ENCODE data around the gene BCR. TPM values are rescaled to one million over a fixed set of nuclear protein-coding genes. Genes with fewer than 3 reads are reported as not detected.

Gene BCR
- total and polyA plus RNA-seq, 9 donors = 7.1 to 44.6 (median 35.6) TPM

- H3K27me3 ChIP-seq = no peaks in the 10 kb centered on the region
- no peaks in the 10 kb centered on the region for H3K9me3 ChIP-seq
- no peak overlapping the region for H3K27ac ChIP-seq
- H3K4me3 ChIP-seq = no peak overlapping the region
- 42 to 52% (median 45%) methylated on average over 16 of the region's 16 CpGs for whole genome bisulfite sequencing, 3 donors
- no peaks in the 10 kb centered on the region for H3K36me3 ChIP-seq
- no peak for TF ChIP-seq EP300 (IDR thresholded peaks at IDR 0.05)
- TF ChIP-seq, protein P1, sequence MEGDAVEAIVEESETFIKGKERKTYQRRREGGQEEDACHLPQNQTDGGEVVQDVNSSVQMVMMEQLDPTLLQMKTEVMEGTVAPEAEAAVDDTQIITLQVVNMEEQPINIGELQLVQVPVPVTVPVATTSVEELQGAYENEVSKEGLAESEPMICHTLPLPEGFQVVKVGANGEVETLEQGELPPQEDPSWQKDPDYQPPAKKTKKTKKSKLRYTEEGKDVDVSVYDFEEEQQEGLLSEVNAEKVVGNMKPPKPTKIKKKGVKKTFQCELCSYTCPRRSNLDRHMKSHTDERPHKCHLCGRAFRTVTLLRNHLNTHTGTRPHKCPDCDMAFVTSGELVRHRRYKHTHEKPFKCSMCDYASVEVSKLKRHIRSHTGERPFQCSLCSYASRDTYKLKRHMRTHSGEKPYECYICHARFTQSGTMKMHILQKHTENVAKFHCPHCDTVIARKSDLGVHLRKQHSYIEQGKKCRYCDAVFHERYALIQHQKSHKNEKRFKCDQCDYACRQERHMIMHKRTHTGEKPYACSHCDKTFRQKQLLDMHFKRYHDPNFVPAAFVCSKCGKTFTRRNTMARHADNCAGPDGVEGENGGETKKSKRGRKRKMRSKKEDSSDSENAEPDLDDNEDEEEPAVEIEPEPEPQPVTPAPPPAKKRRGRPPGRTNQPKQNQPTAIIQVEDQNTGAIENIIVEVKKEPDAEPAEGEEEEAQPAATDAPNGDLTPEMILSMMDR (IDR thresholded peaks at IDR 0.05) = no peak
- no peak for TF ChIP-seq POLR2A (IDR thresholded peaks at IDR 0.05)
- intact Hi-C loops (cut with DNase I) = loop anchor here in 3 of 4 donors (1.0 to 10.0 kb wide), 3 partner anchors 102 to 327 kb away; partner anchors contain the start of gene BCR (in 1 of the 3)
- H3K4me1 ChIP-seq (ENCODE audit: insufficient read depth) = peaks cover 1% of the 10 kb centered on the region
- peak in 3 of 5 donors; percentile 51 to 67 (median 53) for DNase-seq
Measured at GRCh38 chr22:23282089-23282501, 101.8 kb downstream of the BCR start.

- Histone ChIP-seq H3K4me3 (no peak overlapping the region), H3K9me3 (no peaks in the 10 kb centered on the region), H3K4me1 (ENCODE audit: insufficient read depth) (peaks cover 1% of the 10 kb centered on the region), H3K27me3 (no peaks in the 10 kb centered on the region), H3K27ac (no peak overlapping the region), H3K36me3 (no peaks in the 10 kb centered on the region)
- 86 to 95% (median 91%) methylated on average over 9 to 10 of the region's 10 CpGs for WGBS, 3 donors
- TF ChIP-seq POLR2A (IDR thresholded peaks at IDR 0.05) (no peak), EP300 (IDR thresholded peaks at IDR 0.05) (no peak)
- TF ChIP-seq, protein P1 (IDR thresholded peaks at IDR 0.05) = no peak
- DNase-seq = no peak
- intact Hi-C loops (cut with DNase I) = loop anchor here in 3 of 4 donors (1.0 to 10.0 kb wide), 3 partner anchors 102 to 328 kb away; partner anchors contain the start of gene BCR (in 1 of the 3)
Measured at GRCh38 chr22:23282516-23282915, 102.2 kb downstream of the BCR start.

DNA sequence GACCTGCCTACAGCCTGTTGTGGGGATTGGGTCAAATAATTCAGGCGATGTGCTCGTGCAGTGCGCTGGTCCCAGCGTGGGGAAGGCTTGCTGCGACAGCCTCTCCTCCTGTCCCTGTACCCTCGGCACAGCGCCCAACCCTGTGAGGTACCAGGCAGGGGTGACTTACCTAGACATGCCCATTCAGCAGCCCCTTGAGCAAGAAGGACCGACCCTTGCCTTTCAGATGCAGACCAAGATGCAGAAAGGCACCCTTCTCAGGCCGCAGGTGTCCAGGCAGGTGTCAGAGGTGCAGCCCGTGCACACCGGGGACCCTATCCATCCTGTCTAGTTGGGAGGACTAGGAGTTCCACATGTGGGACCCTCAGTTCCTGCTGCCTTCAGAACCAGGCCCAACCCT lies 102.7 kb downstream of the BCR start:
- DNase-seq = no peak
- TF ChIP-seq, protein P1 (IDR thresholded peaks at IDR 0.05) = no peak
- TF ChIP-seq EP300 (IDR thresholded peaks at IDR 0.05) (no peak), POLR2A (IDR thresholded peaks at IDR 0.05) (no peak)
- WGBS, 3 donors = 95 to 96% (median 95%) methylated on average over 11 of the region's 11 CpGs
- Histone ChIP-seq H3K36me3 (no peaks in the 10 kb centered on the region), H3K27ac (no peak overlapping the region), H3K9me3 (no peaks in the 10 kb centered on the region), H3K4me3 (no peak overlapping the region), H3K4me1 (ENCODE audit: insufficient read depth) (peaks cover 1% of the 10 kb centered on the region), H3K27me3 (no peaks in the 10 kb centered on the region)
- intact Hi-C loops (cut with DNase I) = loop anchor here in 3 of 4 donors (1.0 to 10.0 kb wide), 3 partner anchors 103 to 328 kb away; partner anchors contain the start of gene BCR (in 1 of the 3)

DNA sequence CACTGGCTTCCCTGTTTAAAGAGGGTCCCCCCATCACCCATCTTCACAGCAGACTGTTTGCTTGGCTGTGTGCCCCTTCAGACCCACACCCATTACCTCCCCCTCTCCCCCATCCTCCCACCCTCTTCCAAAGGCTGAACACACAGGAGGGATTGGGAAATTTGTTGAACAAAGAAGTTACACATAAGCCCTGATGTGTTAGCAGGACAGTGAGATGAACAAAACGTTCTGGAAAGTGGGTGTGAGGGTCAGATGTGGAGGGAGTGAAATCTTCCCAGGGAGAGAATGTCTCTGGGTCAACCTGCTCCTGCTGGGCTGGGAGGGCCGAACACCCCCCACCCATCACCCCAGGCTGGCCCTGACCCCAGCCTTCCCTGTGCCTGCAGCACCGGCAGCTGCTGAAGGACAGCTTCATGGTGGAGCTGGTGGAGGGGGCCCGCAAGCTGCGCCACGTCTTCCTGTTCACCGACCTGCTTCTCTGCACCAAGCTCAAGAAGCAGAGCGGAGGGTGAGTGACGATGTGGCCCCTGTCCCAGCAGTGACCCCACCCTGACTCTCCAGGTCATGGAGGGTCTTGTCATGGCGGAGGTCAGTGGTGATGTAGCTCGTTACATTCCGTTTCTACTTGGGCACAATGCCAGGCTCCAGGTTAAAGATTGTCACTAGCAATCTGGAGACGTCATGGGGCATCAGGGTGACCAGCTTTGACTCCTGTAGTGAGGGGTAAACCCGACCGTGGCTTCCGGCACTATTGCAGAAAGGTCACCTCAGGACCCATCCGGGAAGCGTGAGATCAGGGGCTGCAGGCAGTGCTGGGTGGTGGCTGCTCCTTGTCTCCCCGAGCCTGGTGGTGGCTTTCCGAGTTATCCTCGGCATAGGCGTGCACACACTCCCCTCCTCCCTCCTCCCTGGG lies 103.5 kb downstream of the BCR start:
- peaks cover 1% of the 10 kb centered on the region for H3K4me1 ChIP-seq (ENCODE audit: insufficient read depth)
- H3K36me3 ChIP-seq = no peaks in the 10 kb centered on the region
- no peaks in the 10 kb centered on the region for H3K27me3 ChIP-seq
- no peaks in the 10 kb centered on the region for H3K9me3 ChIP-seq
- no peak for DNase-seq
- 76 to 77% (median 76%) methylated on average over 22 of the region's 22 CpGs for WGBS, 3 donors
- H3K4me3 ChIP-seq = no peak overlapping the region
- H3K27ac ChIP-seq = no peak overlapping the region
- no peak for TF ChIP-seq POLR2A (IDR thresholded peaks at IDR 0.05)
- TF ChIP-seq EP300 (IDR thresholded peaks at IDR 0.05) = no peak
- TF ChIP-seq, protein P1 (IDR thresholded peaks at IDR 0.05) = no peak
- intact Hi-C loops (cut with DNase I) = loop anchor here in 2 of 4 donors (10.0 kb wide), 1 partner anchor 329 kb away; no protein-coding TSS in a partner anchor
